K562 (cell line): Measurements from ENCODE around the gene PARPBP. TPM values are rescaled to one million over a fixed set of nuclear protein-coding genes. Genes with fewer than 3 reads are reported as not detected.

Experiments used
- ATAC-seq: fragments of 200-7000 bp; cut with Tn5 transposase; 3 replicates; pipeline ENCODE4 v1.9.1; 2020; ENCODE audit warnings: moderate library complexity
- BruUV-seq: library from RNA; stranded (reverse); fragments of 400-500 nt; replicated peaks from 2 replicates; lab custom pipeline; 2021; lab: Mats Ljungman, UMichigan
- CTCF ChIA-PET: fragments of 300-600 bp; formaldehyde crosslinking; extraction: SDS; loops from one replicate; lab custom pipeline; 2021; ENCODE audit warnings: low intra/inter-chr PET ratio; lab: Yijun Ruan, JAX
- POLR2A ChIA-PET: fragments of 300-600, 350-650 bp; sonication (Branson Sonifier 250); formaldehyde crosslinking; extraction: SDS; loops from one replicate; lab custom pipeline; 2021; ENCODE audit warnings: antibody characterized with exemption, inconsistent platforms; lab: Yijun Ruan, JAX
- DNase-seq, 4 experiments: peaks; one replicate each; pipeline versions ENCODE4 v3.0.0 to v3.0.0-alpha.2; 2011 to 2018; ENCODE audit warnings: low spot score in 3 of 4, mixed read lengths in 3 of 4; ENCODE audit errors: extremely low read depth in 1 of 4
- FAIRE-seq: peaks from 2 replicates; lab custom pipeline; 2011; peaks lifted over from hg19 to GRCh38; lab: Jason Lieb, UNC
- H2AFZ ChIP-seq: 2 replicates; pipeline ENCODE4 v1.6.0; 2011; ENCODE audit warnings: low read depth, low read length, control low read depth, inconsistent platforms
- H3K27ac ChIP-seq: fragments of 200-600 bp; 3 replicates; pipeline ENCODE4 v1.8.0; 2011; ENCODE audit warnings: low read depth, mild to moderate bottlenecking, control low read depth, inconsistent platforms, low read length, moderate library complexity, mixed read lengths; ENCODE audit errors: extremely low read depth
- H3K27me3 ChIP-seq, 2 experiments: fragments of 300-600 bp in 1 of 2; 2 replicates in 1 of 2; 3 replicates in 1 of 2; pipeline versions ENCODE4 v1.6.0 to v1.8.0; 2011; ENCODE audit warnings: inconsistent platforms in 2 of 2, low read length in 2 of 2, mild to moderate bottlenecking in 1 of 2, mixed read lengths in 1 of 2, moderate library complexity in 1 of 2; ENCODE audit not compliant: control insufficient read depth in 2 of 2, insufficient read depth in 2 of 2
- H3K36me3 ChIP-seq: fragments of 300-600 bp; 3 replicates; pipeline ENCODE4 v1.8.0; 2011; ENCODE audit warnings: mild to moderate bottlenecking, low read length, inconsistent platforms; ENCODE audit not compliant: control insufficient read depth, insufficient read depth
- H3K4me1 ChIP-seq, 2 experiments: fragments of 200-600 bp in 1 of 2; replicated peaks in 1 of 2; 2 replicates in 1 of 2; 3 replicates in 1 of 2; pipeline versions ENCODE4 v1.5.1 to v1.8.0; 2011; ENCODE audit warnings: inconsistent platforms in 2 of 2, low read length in 2 of 2, mild to moderate bottlenecking in 1 of 2, mixed read lengths in 1 of 2, moderate library complexity in 1 of 2; ENCODE audit not compliant: control insufficient read depth in 2 of 2, insufficient read depth in 2 of 2
- H3K4me2 ChIP-seq: 2 replicates; pipeline ENCODE4 v1.6.1; 2011; ENCODE audit warnings: low read length, control low read depth, inconsistent platforms, mixed read lengths; ENCODE audit not compliant: insufficient read depth
- H3K4me3 ChIP-seq: fragments of 200-600 bp; sonication (generic), shearing (Covaris generic); 2 replicates; pipeline ENCODE4 v1.5.1; 2016; ENCODE audit warnings: control low read depth, inconsistent platforms
- H3K79me2 ChIP-seq: fragments of 200-600 bp; 3 replicates; pipeline ENCODE4 v1.8.0; 2011; ENCODE audit warnings: low read length, inconsistent platforms; ENCODE audit not compliant: control insufficient read depth, insufficient read depth
- H3K9ac ChIP-seq, 2 experiments: 2 replicates each; pipeline versions ENCODE4 v1.6.0 to v1.6.1; 2011; ENCODE audit warnings: low read depth in 2 of 2, low read length in 2 of 2, control low read depth in 1 of 2, inconsistent platforms in 1 of 2, mild to moderate bottlenecking in 1 of 2, mixed read lengths in 1 of 2; ENCODE audit not compliant: insufficient read depth in 1 of 2
- H3K9me1 ChIP-seq: one replicate; pipeline ENCODE4 v1.6.0; 2011; ENCODE audit warnings: inconsistent platforms, mild to moderate bottlenecking, low read length, moderate library complexity; ENCODE audit not compliant: control insufficient read depth, insufficient read depth
- H3K9me3 ChIP-seq: replicated peaks from 2 replicates; pipeline ENCODE4 v1.5.1; 2011; ENCODE audit warnings: low read depth, low read length, inconsistent platforms; ENCODE audit not compliant: control insufficient read depth, insufficient read depth
- H4K20me1 ChIP-seq: replicated peaks from 2 replicates; pipeline ENCODE4 v1.6.1; 2011; ENCODE audit warnings: low read length, inconsistent platforms, mixed read lengths; ENCODE audit not compliant: control insufficient read depth, insufficient read depth
- BRD4 ChIP-seq: fragments of 200-600 bp; sonication (generic); IDR thresholded peaks from 2 replicates; pipeline ENCODE4 v1.6.1; 2017; ENCODE audit warnings: inconsistent platforms
- CHCHD3 ChIP-seq: fragments of 250-450 bp; sonication (Bioruptor Pico); IDR thresholded peaks from 2 replicates; pipeline ENCODE4 v2.1.2; 2022; ENCODE audit warnings: mild to moderate bottlenecking
- JUND ChIP-seq, 2 experiments: IDR thresholded peaks; 2 replicates in 1 of 2; 3 replicates in 1 of 2; pipeline ENCODE4 v1.6.1; 2011; ENCODE audit warnings: borderline replicate concordance in 2 of 2, low read depth in 2 of 2, low read length in 2 of 2, improper control_type of control experiment in 1 of 2, missing biosample characterization in 1 of 2, missing genetic modification characterization in 1 of 2, missing genetic modification reagents in 1 of 2
- MAZ ChIP-seq, 2 experiments: fragments of 450-650 bp in 1 of 2; sonication (generic) in 1 of 2; formaldehyde crosslinking; IDR thresholded peaks in 1 of 2; conservative IDR thresholded peaks in 1 of 2; 2 replicates each; pipeline versions ENCODE4 v1.4.0 to v1.5.0; 2020; ENCODE audit warnings: mild to moderate bottlenecking in 1 of 2, missing genetic modification reagents in 1 of 2
- MEIS2 ChIP-seq: fragments of 450-650 bp; IDR thresholded peaks from 2 replicates; pipeline ENCODE4 v1.6.1; 2014; ENCODE audit warnings: mild to moderate bottlenecking; ENCODE audit not compliant: partially characterized antibody
- MTA1 ChIP-seq: fragments of 450-650 bp; IDR thresholded peaks from 2 replicates; pipeline ENCODE4 v1.6.1; 2017; ENCODE audit warnings: borderline replicate concordance
- NFIC ChIP-seq: fragments of 450-650 bp; IDR thresholded peaks from 2 replicates; pipeline ENCODE4 v1.6.1; 2017; ENCODE audit warnings: mild to moderate bottlenecking, inconsistent platforms
- POLR3G ChIP-seq: IDR thresholded peaks from 2 replicates; pipeline ENCODE4 v1.6.1; 2011; ENCODE audit not compliant: insufficient read length, insufficient replicate concordance; ENCODE audit errors: extremely low read depth
- SOX6 ChIP-seq: fragments of 450-650 bp; IDR thresholded peaks from 2 replicates; pipeline ENCODE4 v1.6.1; 2014; ENCODE audit warnings: mild to moderate bottlenecking
- STAT5B ChIP-seq: fragments of 250-450 bp; sonication (Bioruptor Pico); IDR thresholded peaks from 2 replicates; pipeline ENCODE4 v1.8.0; 2021; ENCODE audit warnings: mild to moderate bottlenecking, inconsistent platforms
- TEAD1 ChIP-seq, 2 experiments: fragments of 450-650 bp in 1 of 2; sonication (generic) in 1 of 2; formaldehyde crosslinking; IDR thresholded peaks; 2 replicates each; pipeline versions ENCODE4 v1.4.0 to v1.8.0; 2020 to 2022; ENCODE audit warnings: mild to moderate bottlenecking in 2 of 2, missing genetic modification reagents in 1 of 2
- ZFP1 ChIP-seq: fragments of 450-650 bp; formaldehyde crosslinking; IDR thresholded peaks from 2 replicates; pipeline ENCODE4 v1.4.0; 2020; ENCODE audit warnings: mild to moderate bottlenecking, mixed read lengths
- ZNF316 ChIP-seq: fragments of 450-650 bp; IDR thresholded peaks from 2 replicates; pipeline ENCODE4 v1.6.1; 2016
- WGBS: fragments of 100-300 bp; shearing (Covaris generic); methylation state at CpG from one replicate; pipeline ENCODE4 v1.1.6; 2016; ENCODE audit warnings: low coverage, mixed read lengths; ENCODE audit not compliant: insufficient coverage; ENCODE audit errors: missing lambda C conversion rate; 5-methylcytosine and 5-hydroxymethylcytosine counted together
- in situ Hi-C: fragments of 300-500 bp; cut with MboI; formaldehyde crosslinking; loops from 4 replicates; pipeline ENCODE4 v1.15.0; 2018; ENCODE audit warnings: inconsistent platforms, mixed read lengths
- intact Hi-C: fragments of 100-400 bp; cut with micrococcal nuclease; formaldehyde crosslinking; loops from 2 replicates; pipeline ENCODE4 v1.14.2; 2022
- polyA plus RNA-seq, 8 experiments: library from polyadenylated mRNA; depleted of rRNA in 4 of 8; stranded (reverse) in 5 of 8; unstranded in 3 of 8; fragments of >200 nt; fragmentation: Nextera tagmentation in 2 of 8; fragmentation: Illumina TruSeq in 1 of 8; extraction: Ambion mirVana in 2 of 8; extraction: Trizol in 1 of 8; gene quantifications; 2 replicates each; pipeline versions ENCODE4 v1.2.1 to v1.2.3, GENCODE V29; 2011 to 2014; ENCODE audit warnings: inconsistent platforms in 1 of 8, missing spikeins in 1 of 8
- total RNA-seq, 7 experiments: library from RNA; depleted of rRNA in 6 of 7; stranded (reverse); fragments of >200 nt in 6 of 7; fragmentation: Illumina TruSeq in 2 of 7; extraction: Trizol in 2 of 7; gene quantifications; 2 replicates each; pipeline versions ENCODE4 v1.2.1 to v1.2.3, GENCODE V29; 2011 to 2021; ENCODE audit warnings: low replicate concordance in 1 of 7
- TF ChIP-seq, protein P1 (sequence below): sonication (generic); formaldehyde crosslinking; IDR thresholded peaks from 2 replicates; pipeline ENCODE4 v1.8.0; 2022; ENCODE audit warnings: mild to moderate bottlenecking, low read depth, missing genetic modification reagents
- TF ChIP-seq, protein P2 (sequence below), 2 experiments: fragments of 450-650 bp in 1 of 2; sonication (generic) in 1 of 2; formaldehyde crosslinking in 1 of 2; IDR thresholded peaks in 1 of 2; conservative IDR thresholded peaks in 1 of 2; 2 replicates each; pipeline versions ENCODE4 v1.6.1 to v1.8.1; 2016 to 2023; ENCODE audit warnings: mild to moderate bottlenecking in 2 of 2, moderate library complexity in 2 of 2, inconsistent platforms in 1 of 2, missing genetic modification reagents in 1 of 2
- TF ChIP-seq, protein P3 (sequence below): fragments of 250-450 bp; sonication (Bioruptor Pico); IDR thresholded peaks from 2 replicates; pipeline ENCODE4 v1.8.0; 2022; ENCODE audit warnings: inconsistent platforms

Gene PARPBP
- total and polyA plus RNA-seq, 9 of the 15 experiments (the other 6 are each of a cell fraction or from before 2014, with no cell fraction given): 26.1 to 62.5 (median 49.0) TPM

DNA sequence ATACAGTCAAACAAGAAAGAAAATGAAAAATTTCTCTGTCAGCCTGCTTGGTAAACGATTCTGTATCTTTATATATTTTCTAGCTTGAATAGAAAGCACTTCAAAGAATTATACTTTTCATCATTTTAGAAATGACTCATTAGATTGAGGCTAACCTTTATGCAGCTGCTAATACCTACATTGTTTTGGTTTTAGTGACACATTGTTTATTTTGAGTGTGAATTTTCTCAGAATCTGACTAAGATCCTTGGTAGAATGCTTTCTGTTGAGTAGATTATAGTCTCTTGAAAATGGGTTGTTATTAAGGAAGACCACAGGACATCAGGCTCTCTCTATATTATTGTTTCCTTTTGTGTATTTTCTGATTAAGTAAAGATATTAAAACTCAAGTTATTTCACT is 77.8 kb downstream of the PARPBP start, which contains the start of gene PMCH:
Gene PMCH, minus strand, starts transcription at position 45 of the 400 bp plus-strand sequence. CDS start 63 bp downstream, outside the sequence.
- intact Hi-C loops (no loop called here), in situ Hi-C loops (no loop called here)
- Histone ChIP-seq H3K4me2 (no peak within 1 kb of the TSS), H3K4me3 (no peak within 1 kb of the TSS), H2AFZ (no peak within 1 kb of the TSS), H3K27ac (no peak within 1 kb of the TSS), H4K20me1 (no peaks in the 10 kb centered on the region), H3K36me3 (peaks cover 13% of the 10 kb centered on the region; the same call in 2 of the 3 replicates), H3K27me3 (no peaks in the 10 kb centered on the region), H3K79me2 (no peaks in the 10 kb centered on the region), H3K9me1 (no peaks in the 10 kb centered on the region), H3K9me3 (no peaks in the 10 kb centered on the region), H3K4me1 (no peaks in the 10 kb centered on the region), H3K9ac (no peak within 1 kb of the TSS)
- no TSS peak for BruUV-seq
- DNase-seq (peak in 1 of 4 experiments; percentile 16), FAIRE-seq (no peak), ATAC-seq (no peak)
- ChIA-PET POLR2A (no interaction called here), CTCF (no interaction called here)
- WGBS: 33% methylated on average over 1 of the region's 1 CpG
- TF ChIP-seq BRD4 (no peak), STAT5B (CRISPR knock-in tag) (no peak), MTA1 (no peak), JUND (IDR thresholded peaks at IDR 0.05; ENCODE audit: borderline replicate concordance, low read depth, low read length) (0 out of 2 replicates have a peak, but pooled peaks have one; percentile 29), JUND (tag; IDR thresholded peaks at IDR 0.05; ENCODE audit: borderline replicate concordance, low read depth, low read length) (peak; percentile 52; the same call in 1 of the 3 replicates), SOX6 (peak; percentile 76), NFIC (no peak), MEIS2 (peak; percentile 62), CHCHD3 (CRISPR knock-in tag) (no peak), ZFP1 (CRISPR knock-in tag) (no peak), POLR3G (no peak), ZNF316 (no peak), MAZ (CRISPR knock-in tag; conservative IDR thresholded peaks at IDR 0.05 in 1 of 2, IDR thresholded peaks at IDR 0.05 in 1 of 2) (peak in 1 of 2 experiments; percentile 17; a peak in 1 of 4 replicates), TEAD1 (CRISPR knock-in tag; IDR thresholded peaks at IDR 0.05) (no peak)
- TF ChIP-seq, protein P1, sequence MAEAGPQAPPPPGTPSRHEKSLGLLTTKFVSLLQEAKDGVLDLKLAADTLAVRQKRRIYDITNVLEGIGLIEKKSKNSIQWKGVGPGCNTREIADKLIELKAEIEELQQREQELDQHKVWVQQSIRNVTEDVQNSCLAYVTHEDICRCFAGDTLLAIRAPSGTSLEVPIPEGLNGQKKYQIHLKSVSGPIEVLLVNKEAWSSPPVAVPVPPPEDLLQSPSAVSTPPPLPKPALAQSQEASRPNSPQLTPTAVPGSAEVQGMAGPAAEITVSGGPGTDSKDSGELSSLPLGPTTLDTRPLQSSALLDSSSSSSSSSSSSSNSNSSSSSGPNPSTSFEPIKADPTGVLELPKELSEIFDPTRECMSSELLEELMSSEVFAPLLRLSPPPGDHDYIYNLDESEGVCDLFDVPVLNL: no peak
- TF ChIP-seq, protein P2, sequence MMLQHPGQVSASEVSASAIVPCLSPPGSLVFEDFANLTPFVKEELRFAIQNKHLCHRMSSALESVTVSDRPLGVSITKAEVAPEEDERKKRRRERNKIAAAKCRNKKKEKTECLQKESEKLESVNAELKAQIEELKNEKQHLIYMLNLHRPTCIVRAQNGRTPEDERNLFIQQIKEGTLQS (IDR thresholded peaks at IDR 0.05): peak; percentile 69; the same call in 1 of the 2 replicates
- TF ChIP-seq, protein P2 (CRISPR knock-in tag; conservative IDR thresholded peaks at IDR 0.05): no peak
- TF ChIP-seq, protein P3, sequence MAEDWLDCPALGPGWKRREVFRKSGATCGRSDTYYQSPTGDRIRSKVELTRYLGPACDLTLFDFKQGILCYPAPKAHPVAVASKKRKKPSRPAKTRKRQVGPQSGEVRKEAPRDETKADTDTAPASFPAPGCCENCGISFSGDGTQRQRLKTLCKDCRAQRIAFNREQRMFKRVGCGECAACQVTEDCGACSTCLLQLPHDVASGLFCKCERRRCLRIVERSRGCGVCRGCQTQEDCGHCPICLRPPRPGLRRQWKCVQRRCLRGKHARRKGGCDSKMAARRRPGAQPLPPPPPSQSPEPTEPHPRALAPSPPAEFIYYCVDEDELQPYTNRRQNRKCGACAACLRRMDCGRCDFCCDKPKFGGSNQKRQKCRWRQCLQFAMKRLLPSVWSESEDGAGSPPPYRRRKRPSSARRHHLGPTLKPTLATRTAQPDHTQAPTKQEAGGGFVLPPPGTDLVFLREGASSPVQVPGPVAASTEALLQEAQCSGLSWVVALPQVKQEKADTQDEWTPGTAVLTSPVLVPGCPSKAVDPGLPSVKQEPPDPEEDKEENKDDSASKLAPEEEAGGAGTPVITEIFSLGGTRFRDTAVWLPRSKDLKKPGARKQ (CRISPR knock-in tag): no peak
